Vagina (tissue), 2 donors: ENCODE measurements around the gene CHRNA7.

Experiments
- POLR2A ChIP-seq, 2 donors: fragments of 450-650 bp; IDR thresholded peaks; one replicate each; pipeline ENCODE4 v1.6.1; 2017; ENCODE audit warnings: antibody characterized with exemption in 2 of 2, mild to moderate bottlenecking in 2 of 2, moderate library complexity in 2 of 2
- POLR2AphosphoS5 ChIP-seq, 2 donors: sonication (generic); formaldehyde crosslinking; IDR thresholded peaks; one replicate each; pipeline ENCODE4 v1.9.0; 2017; ENCODE audit warnings: antibody characterized with exemption in 2 of 2, mild to moderate bottlenecking in 2 of 2, low read depth in 1 of 2; ENCODE audit not compliant: insufficient read depth in 1 of 2
- TF ChIP-seq, protein P1 (sequence below), 3 experiments: fragments of 450-650 bp in 2 of 3; fragments of 200-600 bp in 1 of 3; sonication (generic) in 1 of 3; IDR thresholded peaks; one replicate each; pipeline ENCODE4 v1.5.1; 2017 to 2019; ENCODE audit warnings: antibody characterized with exemption in 3 of 3, mild to moderate bottlenecking in 2 of 3, moderate library complexity in 2 of 3

DNA sequence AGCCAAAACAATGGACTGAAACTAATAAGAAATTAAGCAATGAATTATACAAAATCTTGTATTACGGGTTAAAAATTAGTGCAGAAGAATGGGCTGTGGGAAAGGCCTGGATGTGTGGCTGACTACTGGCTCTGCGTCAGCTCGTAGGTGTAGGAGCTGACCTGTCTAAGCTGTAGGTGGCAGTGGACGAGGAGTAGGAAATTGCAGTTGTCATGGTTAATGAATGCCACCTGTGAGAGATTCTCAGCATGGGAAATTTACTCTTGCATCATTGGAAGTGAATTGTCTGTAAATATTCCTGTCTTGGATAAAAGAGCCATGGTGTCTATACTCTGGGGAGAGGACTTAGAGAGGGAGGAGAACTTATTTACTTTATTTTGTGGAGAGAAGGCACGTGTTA lies 23.4 kb downstream of the CHRNA7 start:
- TF ChIP-seq, protein P1, sequence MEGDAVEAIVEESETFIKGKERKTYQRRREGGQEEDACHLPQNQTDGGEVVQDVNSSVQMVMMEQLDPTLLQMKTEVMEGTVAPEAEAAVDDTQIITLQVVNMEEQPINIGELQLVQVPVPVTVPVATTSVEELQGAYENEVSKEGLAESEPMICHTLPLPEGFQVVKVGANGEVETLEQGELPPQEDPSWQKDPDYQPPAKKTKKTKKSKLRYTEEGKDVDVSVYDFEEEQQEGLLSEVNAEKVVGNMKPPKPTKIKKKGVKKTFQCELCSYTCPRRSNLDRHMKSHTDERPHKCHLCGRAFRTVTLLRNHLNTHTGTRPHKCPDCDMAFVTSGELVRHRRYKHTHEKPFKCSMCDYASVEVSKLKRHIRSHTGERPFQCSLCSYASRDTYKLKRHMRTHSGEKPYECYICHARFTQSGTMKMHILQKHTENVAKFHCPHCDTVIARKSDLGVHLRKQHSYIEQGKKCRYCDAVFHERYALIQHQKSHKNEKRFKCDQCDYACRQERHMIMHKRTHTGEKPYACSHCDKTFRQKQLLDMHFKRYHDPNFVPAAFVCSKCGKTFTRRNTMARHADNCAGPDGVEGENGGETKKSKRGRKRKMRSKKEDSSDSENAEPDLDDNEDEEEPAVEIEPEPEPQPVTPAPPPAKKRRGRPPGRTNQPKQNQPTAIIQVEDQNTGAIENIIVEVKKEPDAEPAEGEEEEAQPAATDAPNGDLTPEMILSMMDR (IDR thresholded peaks at IDR 0.05): no peak
- TF ChIP-seq POLR2A (IDR thresholded peaks at IDR 0.05) (no peak), POLR2AphosphoS5 (IDR thresholded peaks at IDR 0.05; ENCODE audit: insufficient read depth in 1 of 2, low read depth in 1 of 2) (no peak)
